ENCODE measurements around the gene EPHA6.

DNA sequence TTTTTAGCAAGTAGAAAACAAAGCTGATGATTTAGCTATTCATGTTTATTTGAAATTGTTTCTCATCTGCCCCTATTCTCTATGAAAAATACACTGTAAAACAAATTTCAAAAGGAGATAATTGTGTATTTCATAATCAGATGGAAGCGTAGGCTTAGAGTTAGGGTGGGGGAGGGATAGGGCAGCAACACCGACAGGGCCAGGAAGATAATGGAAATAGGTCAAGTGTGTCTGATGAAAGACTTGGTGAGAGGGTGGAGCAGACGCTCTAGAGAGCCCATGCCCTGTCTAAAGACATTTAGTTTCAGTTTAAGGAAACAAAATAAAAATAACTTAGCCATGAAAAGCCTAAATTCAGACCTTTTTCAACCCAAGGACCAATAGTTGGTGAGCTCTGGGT lies 898.5 kb downstream of the EPHA6 start:
- TF ChIP-seq, protein P1, sequence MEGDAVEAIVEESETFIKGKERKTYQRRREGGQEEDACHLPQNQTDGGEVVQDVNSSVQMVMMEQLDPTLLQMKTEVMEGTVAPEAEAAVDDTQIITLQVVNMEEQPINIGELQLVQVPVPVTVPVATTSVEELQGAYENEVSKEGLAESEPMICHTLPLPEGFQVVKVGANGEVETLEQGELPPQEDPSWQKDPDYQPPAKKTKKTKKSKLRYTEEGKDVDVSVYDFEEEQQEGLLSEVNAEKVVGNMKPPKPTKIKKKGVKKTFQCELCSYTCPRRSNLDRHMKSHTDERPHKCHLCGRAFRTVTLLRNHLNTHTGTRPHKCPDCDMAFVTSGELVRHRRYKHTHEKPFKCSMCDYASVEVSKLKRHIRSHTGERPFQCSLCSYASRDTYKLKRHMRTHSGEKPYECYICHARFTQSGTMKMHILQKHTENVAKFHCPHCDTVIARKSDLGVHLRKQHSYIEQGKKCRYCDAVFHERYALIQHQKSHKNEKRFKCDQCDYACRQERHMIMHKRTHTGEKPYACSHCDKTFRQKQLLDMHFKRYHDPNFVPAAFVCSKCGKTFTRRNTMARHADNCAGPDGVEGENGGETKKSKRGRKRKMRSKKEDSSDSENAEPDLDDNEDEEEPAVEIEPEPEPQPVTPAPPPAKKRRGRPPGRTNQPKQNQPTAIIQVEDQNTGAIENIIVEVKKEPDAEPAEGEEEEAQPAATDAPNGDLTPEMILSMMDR (IDR thresholded peaks at IDR 0.05; ENCODE audit: extremely low read depth in 1 of 2, insufficient read depth in 1 of 2, low read depth in 1 of 2, low read length in 2 of 2): no peak
- TF ChIP-seq EZH2 (IDR thresholded peaks at IDR 0.05; ENCODE audit: borderline replicate concordance, low read depth, low read length, severe bottlenecking) (no peak), JUN (IDR thresholded peaks at IDR 0.05; ENCODE audit: borderline replicate concordance, insufficient read depth, insufficient read length, low read depth) (no peak)

Measured in endothelial cell of umbilical vein (primary cell).